ENCODE measurements around the gene ARID1A. TPM values are rescaled to one million over a fixed set of nuclear protein-coding genes. Genes with fewer than 3 reads are reported as not detected.

Gene ARID1A
- total and polyA plus RNA-seq, 2 donors (not counting 3 experiments of a cell fraction or from before 2014, with no cell fraction given), result 36.9 to 77.2 TPM

DNA sequence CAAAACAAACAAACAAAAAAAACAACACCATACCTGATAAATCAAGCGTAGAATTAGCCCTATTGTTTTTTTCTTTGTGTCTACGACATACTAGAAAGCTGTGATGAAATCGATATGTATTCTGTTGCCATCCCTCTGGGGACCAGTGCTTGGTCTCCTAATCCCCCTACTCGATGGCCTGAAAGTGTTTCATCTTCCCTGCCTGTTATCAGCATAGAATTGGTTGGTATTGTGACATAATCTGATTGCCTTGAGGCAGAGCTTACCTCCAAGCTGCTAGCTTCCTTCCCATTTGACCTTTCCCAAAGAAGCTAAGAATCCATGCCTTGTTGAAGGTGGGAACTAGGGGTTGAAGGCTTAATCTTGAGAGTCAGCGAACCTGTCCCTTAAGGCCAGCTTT is 51.2 kb downstream of the ARID1A start:
- H3K4me3 ChIP-seq (replicated peaks in 1 of 3; ENCODE audit: insufficient read depth in 1 of 3, low read depth in 1 of 3, low read length in 3 of 3), result no peak overlapping the region
- no TSS peak for BruUV-seq (replicated peaks)
- H3K79me2 ChIP-seq (ENCODE audit: control insufficient read depth, insufficient read depth, low read length), result peaks cover 68% of the 10 kb centered on the region
- H3K4me1 ChIP-seq (ENCODE audit: control insufficient read depth, extremely low read depth, insufficient read depth, low read length), result peaks cover 37% of the 10 kb centered on the region
- dilution Hi-C loops (cut with MboI; ENCODE audit: extremely low pct_ligation_motif_present, low sequenced_read_pairs), result no loop called here
- no peak for TF ChIP-seq MYC (IDR thresholded peaks at IDR 0.05; ENCODE audit: low read depth, low read length)
- TF ChIP-seq, protein P1, sequence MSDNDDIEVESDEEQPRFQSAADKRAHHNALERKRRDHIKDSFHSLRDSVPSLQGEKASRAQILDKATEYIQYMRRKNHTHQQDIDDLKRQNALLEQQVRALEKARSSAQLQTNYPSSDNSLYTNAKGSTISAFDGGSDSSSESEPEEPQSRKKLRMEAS (IDR thresholded peaks at IDR 0.05; ENCODE audit: insufficient read depth, insufficient read length), result no peak
- no peak for TF ChIP-seq EZH2 (IDR thresholded peaks at IDR 0.05; ENCODE audit: borderline replicate concordance, low read depth, low read length, severe bottlenecking)
- TF ChIP-seq FOS (IDR thresholded peaks at IDR 0.05; ENCODE audit: borderline replicate concordance, insufficient read depth, low read length), result no peak
- TF ChIP-seq, protein P2, sequence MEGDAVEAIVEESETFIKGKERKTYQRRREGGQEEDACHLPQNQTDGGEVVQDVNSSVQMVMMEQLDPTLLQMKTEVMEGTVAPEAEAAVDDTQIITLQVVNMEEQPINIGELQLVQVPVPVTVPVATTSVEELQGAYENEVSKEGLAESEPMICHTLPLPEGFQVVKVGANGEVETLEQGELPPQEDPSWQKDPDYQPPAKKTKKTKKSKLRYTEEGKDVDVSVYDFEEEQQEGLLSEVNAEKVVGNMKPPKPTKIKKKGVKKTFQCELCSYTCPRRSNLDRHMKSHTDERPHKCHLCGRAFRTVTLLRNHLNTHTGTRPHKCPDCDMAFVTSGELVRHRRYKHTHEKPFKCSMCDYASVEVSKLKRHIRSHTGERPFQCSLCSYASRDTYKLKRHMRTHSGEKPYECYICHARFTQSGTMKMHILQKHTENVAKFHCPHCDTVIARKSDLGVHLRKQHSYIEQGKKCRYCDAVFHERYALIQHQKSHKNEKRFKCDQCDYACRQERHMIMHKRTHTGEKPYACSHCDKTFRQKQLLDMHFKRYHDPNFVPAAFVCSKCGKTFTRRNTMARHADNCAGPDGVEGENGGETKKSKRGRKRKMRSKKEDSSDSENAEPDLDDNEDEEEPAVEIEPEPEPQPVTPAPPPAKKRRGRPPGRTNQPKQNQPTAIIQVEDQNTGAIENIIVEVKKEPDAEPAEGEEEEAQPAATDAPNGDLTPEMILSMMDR (IDR thresholded peaks at IDR 0.05; ENCODE audit: extremely low read depth in 1 of 2, insufficient read depth in 1 of 2, low read depth in 1 of 2, low read length in 2 of 2), result no peak
- no peak for TF ChIP-seq JUN (IDR thresholded peaks at IDR 0.05; ENCODE audit: borderline replicate concordance, insufficient read depth, insufficient read length, low read depth)
- TF ChIP-seq GATA2 (IDR thresholded peaks at IDR 0.05; ENCODE audit: insufficient read depth, insufficient read length, low read depth, low read length), result no peak
- H2AFZ ChIP-seq (ENCODE audit: low read depth, low read length), result no peak overlapping the region
- intact Hi-C loops (cut with micrococcal nuclease), result no loop called here
- DNase-seq (ENCODE audit: low read depth, low spot score) (no peak), FAIRE-seq (no peak)
- no peaks in the 10 kb centered on the region for H3K9me1 ChIP-seq (replicated peaks; ENCODE audit: control insufficient read depth, extremely low read depth, insufficient read depth, low read length)
- no peaks in the 10 kb centered on the region for H4K20me1 ChIP-seq (replicated peaks; ENCODE audit: control insufficient read depth, extremely low read depth, insufficient read depth, low read length)
- ChIA-PET POLR2A (no interaction called here), CTCF (interaction anchor here (1.9 kb wide), 1 partner anchor 12 kb away, joined by 5 read pairs; no protein-coding TSS in a partner anchor)
- no peaks in the 10 kb centered on the region for H3K9me3 ChIP-seq (replicated peaks; ENCODE audit: control insufficient read depth, insufficient read depth, low read length)
- no peak overlapping the region for H3K4me2 ChIP-seq (ENCODE audit: insufficient read depth, low read length)
- no peaks in the 10 kb centered on the region for H3K27me3 ChIP-seq (ENCODE audit: control insufficient read depth in 2 of 2, insufficient read depth in 2 of 2, low read length in 2 of 2)
- peaks cover 0 to 4% of the 10 kb centered on the region in 2 experiments for H3K36me3 ChIP-seq (ENCODE audit: control insufficient read depth in 2 of 2, extremely low read depth in 1 of 2, insufficient read depth in 2 of 2, low read length in 2 of 2)
- no peak overlapping the region for H3K9ac ChIP-seq (replicated peaks; ENCODE audit: extremely low read depth, insufficient read depth, low read length)
- H3K27ac ChIP-seq (ENCODE audit: insufficient read depth, low read depth, low read length), result no peak overlapping the region
